ENCODE data around the gene PILRB. TPM values are rescaled to one million over a fixed set of nuclear protein-coding genes. Genes with fewer than 3 reads are reported as not detected.

PILRB gene
- total and polyA plus RNA-seq, 9 of the 15 experiments (the other 6 are each of a cell fraction or from before 2014, with no cell fraction given) = 6.2 to 94.6 (median 37.0) TPM

GRCh38 chr7:100372256-100372655 is 14.3 kb downstream of the PILRB start (continued):
- TF ChIP-seq ARID1B (IDR thresholded peaks at IDR 0.05) = no peak
- TF ChIP-seq BMI1 (IDR thresholded peaks at IDR 0.05; ENCODE audit: low read length) = no peak

GRCh38 chr7:100372694-100373093 is 14.8 kb downstream of the PILRB start:
- Histone ChIP-seq H3K27ac (ENCODE audit: extremely low read depth, low read depth, low read length) (0 out of 3 replicates have a peak overlapping the region, but pooled peaks have one; percentile 22), H4K20me1 (replicated peaks; ENCODE audit: control insufficient read depth, insufficient read depth, low read length) (no peaks in the 10 kb centered on the region), H3K27me3 (ENCODE audit: control insufficient read depth in 2 of 2, insufficient read depth in 2 of 2, low read length in 2 of 2) (no peaks in the 10 kb centered on the region), H3K79me2 (ENCODE audit: control insufficient read depth, insufficient read depth, low read length) (no peaks in the 10 kb centered on the region), H3K4me2 (ENCODE audit: insufficient read depth, low read length) (no peak overlapping the region), H3K9me1 (ENCODE audit: control insufficient read depth, insufficient read depth, low read length) (no peaks in the 10 kb centered on the region), H3K4me1 (replicated peaks in 1 of 2; ENCODE audit: control insufficient read depth in 2 of 2, insufficient read depth in 2 of 2, low read length in 2 of 2) (peaks cover 4 to 43% of the 10 kb centered on the region in 2 experiments; a peak in 4 of 5 replicates), H3K36me3 (ENCODE audit: control insufficient read depth, insufficient read depth, low read length) (no peaks in the 10 kb centered on the region), H3K4me3 (no peak overlapping the region), H2AFZ (ENCODE audit: low read depth, low read length) (no peak overlapping the region), H3K9me3 (replicated peaks; ENCODE audit: control insufficient read depth, insufficient read depth, low read depth, low read length) (no peaks in the 10 kb centered on the region), H3K9ac (ENCODE audit: insufficient read depth in 1 of 2, low read depth in 2 of 2, low read length in 2 of 2) (peak overlapping the region in 1 of 2 experiments; percentile 76; a peak in 2 of 4 replicates)
- DNase-seq (ENCODE audit: extremely low read depth in 1 of 4, low spot score in 3 of 4) (no peak), FAIRE-seq (no peak), ATAC-seq (peak; percentile 3)
- ChIA-PET POLR2A (no interaction called here), CTCF (ENCODE audit: low intra/inter-chr PET ratio) (no interaction called here)
- BruUV-seq (replicated peaks) = no TSS peak
- intact Hi-C loops (cut with micrococcal nuclease) = loop anchor here (5.0 kb wide), 1 partner anchor 35 kb away; no protein-coding TSS in a partner anchor
- in situ Hi-C loops (cut with MboI) = no loop called here
- 76% methylated on average over 6 of the region's 6 CpGs for WGBS (ENCODE audit: insufficient coverage, low coverage, missing lambda C conversion rate)
- TF ChIP-seq ZNF511 (CRISPR knock-in tag; IDR thresholded peaks at IDR 0.05) = 0 out of 2 replicates have a peak, but pooled peaks have one; percentile 3
- TF ChIP-seq, protein P1, sequence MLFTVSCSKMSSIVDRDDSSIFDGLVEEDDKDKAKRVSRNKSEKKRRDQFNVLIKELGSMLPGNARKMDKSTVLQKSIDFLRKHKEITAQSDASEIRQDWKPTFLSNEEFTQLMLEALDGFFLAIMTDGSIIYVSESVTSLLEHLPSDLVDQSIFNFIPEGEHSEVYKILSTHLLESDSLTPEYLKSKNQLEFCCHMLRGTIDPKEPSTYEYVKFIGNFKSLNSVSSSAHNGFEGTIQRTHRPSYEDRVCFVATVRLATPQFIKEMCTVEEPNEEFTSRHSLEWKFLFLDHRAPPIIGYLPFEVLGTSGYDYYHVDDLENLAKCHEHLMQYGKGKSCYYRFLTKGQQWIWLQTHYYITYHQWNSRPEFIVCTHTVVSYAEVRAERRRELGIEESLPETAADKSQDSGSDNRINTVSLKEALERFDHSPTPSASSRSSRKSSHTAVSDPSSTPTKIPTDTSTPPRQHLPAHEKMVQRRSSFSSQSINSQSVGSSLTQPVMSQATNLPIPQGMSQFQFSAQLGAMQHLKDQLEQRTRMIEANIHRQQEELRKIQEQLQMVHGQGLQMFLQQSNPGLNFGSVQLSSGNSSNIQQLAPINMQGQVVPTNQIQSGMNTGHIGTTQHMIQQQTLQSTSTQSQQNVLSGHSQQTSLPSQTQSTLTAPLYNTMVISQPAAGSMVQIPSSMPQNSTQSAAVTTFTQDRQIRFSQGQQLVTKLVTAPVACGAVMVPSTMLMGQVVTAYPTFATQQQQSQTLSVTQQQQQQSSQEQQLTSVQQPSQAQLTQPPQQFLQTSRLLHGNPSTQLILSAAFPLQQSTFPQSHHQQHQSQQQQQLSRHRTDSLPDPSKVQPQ (CRISPR knock-in tag; IDR thresholded peaks at IDR 0.05; ENCODE audit: borderline replicate concordance) = no peak
